MM.1S (cell line): ENCODE measurements around the gene ANKS1B.

ENCODE experiments used
- DNase-seq: peaks from one replicate; pipeline ENCODE4 v3.0.0-alpha.2; 2015
- H2AFZ ChIP-seq: fragments of 300-600 bp; sonication (generic); 2 replicates; pipeline ENCODE4 v1.6.0; 2016; ENCODE audit warnings: antibody characterized with exemption, low read length
- H3F3A ChIP-seq: fragments of 300-600 bp; sonication (generic); 2 replicates; pipeline ENCODE4 v1.6.1; 2016; ENCODE audit warnings: mild to moderate bottlenecking, antibody characterized with exemption, low read length, moderate library complexity, mixed read lengths; ENCODE audit not compliant: insufficient read depth
- H3K27ac ChIP-seq: fragments of 300-600 bp; sonication (generic); 2 replicates; pipeline ENCODE4 v1.5.1; 2016; ENCODE audit warnings: mild to moderate bottlenecking, low read length
- H3K27me3 ChIP-seq: fragments of 300-600 bp; sonication (generic); replicated peaks from 2 replicates; pipeline ENCODE4 v1.6.0; 2016; ENCODE audit warnings: low read length; ENCODE audit not compliant: insufficient read depth
- H3K36me3 ChIP-seq: fragments of 300-600 bp; sonication (generic); replicated peaks from 2 replicates; pipeline ENCODE4 v1.6.1; 2016; ENCODE audit warnings: mild to moderate bottlenecking, low read length, mixed read lengths; ENCODE audit not compliant: insufficient read depth
- H3K4me1 ChIP-seq: fragments of 300-600 bp; sonication (generic); 2 replicates; pipeline ENCODE4 v1.6.1; 2016; ENCODE audit warnings: low read length, mixed read lengths
- H3K4me2 ChIP-seq: fragments of 300-600 bp; sonication (generic); 2 replicates; pipeline ENCODE4 v1.6.0; 2016; ENCODE audit warnings: low read depth, low read length
- H3K4me3 ChIP-seq: fragments of 300-600 bp; sonication (generic); 2 replicates; pipeline ENCODE4 v1.5.1; 2016; ENCODE audit warnings: low read length, mixed read lengths
- H3K79me2 ChIP-seq: fragments of 300-600 bp; sonication (generic); 2 replicates; pipeline ENCODE4 v1.6.1; 2016; ENCODE audit warnings: mixed run types, low read length, mixed read lengths
- H3K9ac ChIP-seq: fragments of 300-600 bp; sonication (generic); 2 replicates; pipeline ENCODE4 v1.6.1; 2016; ENCODE audit warnings: low read length, mixed read lengths
- H3K9me2 ChIP-seq: fragments of 300-600 bp; sonication (generic); replicated peaks from 2 replicates; pipeline ENCODE4 v1.6.1; 2016; ENCODE audit warnings: mild to moderate bottlenecking, low read length, mixed read lengths; ENCODE audit not compliant: insufficient read depth
- H3K9me3 ChIP-seq: fragments of 300-600 bp; sonication (generic); replicated peaks from 2 replicates; pipeline ENCODE4 v1.6.1; 2016; ENCODE audit warnings: mild to moderate bottlenecking, low read length, mixed read lengths; ENCODE audit not compliant: insufficient read depth
- H4K20me1 ChIP-seq: fragments of 300-600 bp; sonication (generic); 2 replicates; pipeline ENCODE4 v1.6.1; 2016; ENCODE audit warnings: mild to moderate bottlenecking, low read length, moderate library complexity, mixed read lengths; ENCODE audit not compliant: insufficient read depth
- EZH2 ChIP-seq: fragments of 300-600 bp; sonication (generic); optimal IDR thresholded peaks from 2 replicates; pipeline ENCODE3; 2017; ENCODE audit warnings: low read depth, mild to moderate bottlenecking, antibody characterized with exemption, low read length, mixed read lengths
- EZH2phosphoT487 ChIP-seq: fragments of 300-600 bp; sonication (generic); IDR thresholded peaks from 2 replicates; pipeline ENCODE4 v1.6.1; 2018; ENCODE audit warnings: antibody characterized with exemption, low read length
- TF ChIP-seq, protein P1 (sequence below): fragments of 300-600 bp; sonication (generic); IDR thresholded peaks from 2 replicates; pipeline ENCODE4 v1.5.1; 2016; ENCODE audit warnings: antibody characterized with exemption, low read length, mixed read lengths

Gene ANKS1B

DNA sequence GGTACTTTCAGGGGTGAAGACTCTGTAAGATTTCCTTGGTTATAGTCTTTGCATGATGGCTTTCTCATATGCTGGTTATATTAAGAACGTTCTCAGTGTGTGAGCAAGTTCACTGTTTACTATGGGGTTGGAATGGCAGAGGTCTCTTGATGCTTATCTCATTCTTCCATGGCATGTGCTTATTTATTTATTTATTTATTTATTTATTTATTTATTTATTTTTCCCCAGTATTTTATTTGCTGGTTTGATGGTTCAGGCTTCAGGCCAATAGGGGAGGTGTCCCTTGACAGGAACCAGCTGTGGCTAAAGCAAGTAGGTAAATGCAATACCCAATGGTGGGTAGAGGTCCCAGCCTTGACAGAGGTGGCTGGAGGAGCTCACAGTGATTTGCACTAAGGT is 498.5 kb downstream of the ANKS1B start:
- no peaks in the 10 kb centered on the region for H4K20me1 ChIP-seq
- no peak overlapping the region for H2AFZ ChIP-seq
- no peak for DNase-seq
- H3K27ac ChIP-seq: no peak overlapping the region
- no peaks in the 10 kb centered on the region for H3K79me2 ChIP-seq
- H3K9me3 ChIP-seq: no peaks in the 10 kb centered on the region
- H3K9ac ChIP-seq: no peak overlapping the region
- H3K4me3 ChIP-seq: no peak overlapping the region
- H3K9me2 ChIP-seq: no peaks in the 10 kb centered on the region
- H3K27me3 ChIP-seq: no peaks in the 10 kb centered on the region
- no peaks in the 10 kb centered on the region for H3K36me3 ChIP-seq
- no peak for TF ChIP-seq EZH2phosphoT487
- TF ChIP-seq EZH2: no peak
- TF ChIP-seq, protein P1, sequence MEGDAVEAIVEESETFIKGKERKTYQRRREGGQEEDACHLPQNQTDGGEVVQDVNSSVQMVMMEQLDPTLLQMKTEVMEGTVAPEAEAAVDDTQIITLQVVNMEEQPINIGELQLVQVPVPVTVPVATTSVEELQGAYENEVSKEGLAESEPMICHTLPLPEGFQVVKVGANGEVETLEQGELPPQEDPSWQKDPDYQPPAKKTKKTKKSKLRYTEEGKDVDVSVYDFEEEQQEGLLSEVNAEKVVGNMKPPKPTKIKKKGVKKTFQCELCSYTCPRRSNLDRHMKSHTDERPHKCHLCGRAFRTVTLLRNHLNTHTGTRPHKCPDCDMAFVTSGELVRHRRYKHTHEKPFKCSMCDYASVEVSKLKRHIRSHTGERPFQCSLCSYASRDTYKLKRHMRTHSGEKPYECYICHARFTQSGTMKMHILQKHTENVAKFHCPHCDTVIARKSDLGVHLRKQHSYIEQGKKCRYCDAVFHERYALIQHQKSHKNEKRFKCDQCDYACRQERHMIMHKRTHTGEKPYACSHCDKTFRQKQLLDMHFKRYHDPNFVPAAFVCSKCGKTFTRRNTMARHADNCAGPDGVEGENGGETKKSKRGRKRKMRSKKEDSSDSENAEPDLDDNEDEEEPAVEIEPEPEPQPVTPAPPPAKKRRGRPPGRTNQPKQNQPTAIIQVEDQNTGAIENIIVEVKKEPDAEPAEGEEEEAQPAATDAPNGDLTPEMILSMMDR: no peak
- H3F3A ChIP-seq: no peaks in the 10 kb centered on the region
- no peak overlapping the region for H3K4me2 ChIP-seq
- no peaks in the 10 kb centered on the region for H3K4me1 ChIP-seq

DNA sequence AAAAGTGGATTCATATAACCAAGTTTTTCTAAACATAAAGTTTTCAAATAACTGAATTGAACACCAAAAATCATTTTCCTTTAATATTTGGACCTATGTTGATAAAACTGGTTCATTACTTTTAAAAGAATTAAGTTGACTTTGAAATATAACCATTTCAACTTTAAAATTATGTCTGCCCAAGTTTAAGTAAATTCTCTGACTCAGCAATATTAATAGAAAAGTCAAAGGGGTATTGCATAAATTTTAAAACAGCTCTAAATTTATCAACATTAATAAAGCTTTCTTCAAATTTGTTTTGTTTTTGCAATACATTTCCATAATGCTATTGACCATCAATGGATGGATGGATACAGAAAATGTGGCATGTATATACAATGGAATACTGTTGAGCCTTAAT is 505.6 kb downstream of the ANKS1B start:
- Histone ChIP-seq H3K9me3 (no peaks in the 10 kb centered on the region), H3K27ac (no peak overlapping the region), H3K4me1 (no peaks in the 10 kb centered on the region), H3K9me2 (no peaks in the 10 kb centered on the region), H2AFZ (no peak overlapping the region), H3K79me2 (no peaks in the 10 kb centered on the region), H3K4me2 (no peak overlapping the region), H3K36me3 (no peaks in the 10 kb centered on the region), H4K20me1 (no peaks in the 10 kb centered on the region), H3K9ac (no peak overlapping the region), H3F3A (no peaks in the 10 kb centered on the region), H3K4me3 (no peak overlapping the region), H3K27me3 (no peaks in the 10 kb centered on the region)
- TF ChIP-seq, protein P1: no peak
- TF ChIP-seq EZH2phosphoT487 (no peak), EZH2 (no peak)
- no peak for DNase-seq

DNA sequence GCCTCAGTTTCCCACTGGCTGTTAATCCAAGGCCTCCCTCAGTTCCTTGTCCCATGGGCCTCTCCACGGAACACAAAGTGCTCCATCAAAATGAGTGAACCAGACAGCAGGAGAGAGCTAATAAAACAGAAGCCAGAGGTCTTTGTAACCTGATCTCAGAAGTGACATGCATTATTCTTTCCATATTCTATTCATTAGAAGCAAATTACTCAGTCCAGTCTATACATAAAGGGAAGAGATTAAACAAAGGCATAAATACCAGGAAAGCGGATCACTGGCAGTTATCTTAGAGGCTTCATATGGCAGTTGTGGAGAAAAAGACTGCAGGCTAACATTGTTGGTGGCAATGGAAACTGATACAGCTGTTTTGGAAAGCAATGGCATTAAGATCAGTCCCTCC is 507.8 kb downstream of the ANKS1B start:
- no peak overlapping the region for H3K9ac ChIP-seq
- no peaks in the 10 kb centered on the region for H3K36me3 ChIP-seq
- H4K20me1 ChIP-seq: no peaks in the 10 kb centered on the region
- no peaks in the 10 kb centered on the region for H3K27me3 ChIP-seq
- no peak overlapping the region for H2AFZ ChIP-seq
- H3K79me2 ChIP-seq: no peaks in the 10 kb centered on the region
- no peak for DNase-seq
- no peak overlapping the region for H3K4me3 ChIP-seq
- TF ChIP-seq EZH2 (no peak), EZH2phosphoT487 (no peak)
- TF ChIP-seq, protein P1: no peak
- H3K4me1 ChIP-seq: no peaks in the 10 kb centered on the region
- H3K4me2 ChIP-seq: no peak overlapping the region
- no peaks in the 10 kb centered on the region for H3K9me3 ChIP-seq
- no peak overlapping the region for H3K27ac ChIP-seq
- H3K9me2 ChIP-seq: no peaks in the 10 kb centered on the region
- H3F3A ChIP-seq: no peaks in the 10 kb centered on the region
